ENCODE measurements around the gene COL5A3.

- TF ChIP-seq CTCF (IDR thresholded peaks at IDR 0.05; ENCODE audit: low read length) = no peak
- TF ChIP-seq EZH2 (IDR thresholded peaks at IDR 0.05; ENCODE audit: borderline replicate concordance, low read length) = no peak
These were observed 41.2 kb downstream of the COL5A3 start for GRCh38 chr19:9968820-9969687.
